Ecto neural progenitor cell (in vitro differentiated cells): ENCODE measurements around the gene THOC2.
"Not testable (repeated sequence)": the region's sequence is repeated elsewhere in the genome, so short reads cannot be mapped to it uniquely, and the experiment has no call there.

ENCODE experiments used
- DNase-seq: peaks from one replicate; pipeline ENCODE4 v3.0.0-alpha.2; 2018; ENCODE audit warnings: low spot score

Gene THOC2

DNA sequence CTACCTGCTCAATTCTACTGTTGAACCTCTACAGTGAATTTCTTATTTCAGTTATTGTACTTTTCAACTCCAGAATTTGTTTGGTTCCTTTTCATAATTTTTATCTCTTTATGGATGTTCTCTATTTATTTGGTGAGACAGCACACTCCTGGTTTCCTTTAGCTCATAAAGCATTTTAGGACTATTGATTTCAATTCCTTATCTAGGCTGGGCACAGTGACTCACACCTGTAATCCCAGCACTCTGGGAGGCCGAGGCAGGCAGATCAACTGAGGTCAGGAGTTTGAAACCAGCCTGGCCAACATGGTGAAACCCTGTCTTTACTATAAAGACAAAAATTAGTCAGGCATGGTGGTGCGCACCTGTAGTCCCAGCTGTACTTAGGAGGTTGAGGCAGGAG lies 57.7 kb downstream of the THOC2 start:
- DNase-seq: no peak

GRCh38 chrX:123673813-123674212 lies 59.0 kb downstream of the THOC2 start:
- DNase-seq: no peak

DNA sequence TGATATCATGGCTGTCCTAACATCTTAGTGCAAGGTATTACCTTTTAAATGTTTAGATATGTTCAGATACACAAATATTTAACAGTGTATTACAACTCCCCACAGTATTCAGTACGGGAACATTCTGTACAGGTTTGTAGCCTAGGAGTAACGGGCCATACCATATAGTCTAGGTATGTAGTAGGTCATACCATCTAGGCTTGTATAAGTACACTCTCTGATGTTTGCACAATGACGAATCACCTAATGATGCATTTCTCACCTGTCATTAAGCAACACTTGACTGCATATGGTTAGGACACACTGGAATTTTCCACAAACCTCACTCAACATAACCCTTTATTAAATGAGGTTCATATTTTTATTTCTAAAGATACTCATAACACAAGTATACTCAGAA lies 67.7 kb downstream of the THOC2 start:
- DNase-seq: no peak

DNA sequence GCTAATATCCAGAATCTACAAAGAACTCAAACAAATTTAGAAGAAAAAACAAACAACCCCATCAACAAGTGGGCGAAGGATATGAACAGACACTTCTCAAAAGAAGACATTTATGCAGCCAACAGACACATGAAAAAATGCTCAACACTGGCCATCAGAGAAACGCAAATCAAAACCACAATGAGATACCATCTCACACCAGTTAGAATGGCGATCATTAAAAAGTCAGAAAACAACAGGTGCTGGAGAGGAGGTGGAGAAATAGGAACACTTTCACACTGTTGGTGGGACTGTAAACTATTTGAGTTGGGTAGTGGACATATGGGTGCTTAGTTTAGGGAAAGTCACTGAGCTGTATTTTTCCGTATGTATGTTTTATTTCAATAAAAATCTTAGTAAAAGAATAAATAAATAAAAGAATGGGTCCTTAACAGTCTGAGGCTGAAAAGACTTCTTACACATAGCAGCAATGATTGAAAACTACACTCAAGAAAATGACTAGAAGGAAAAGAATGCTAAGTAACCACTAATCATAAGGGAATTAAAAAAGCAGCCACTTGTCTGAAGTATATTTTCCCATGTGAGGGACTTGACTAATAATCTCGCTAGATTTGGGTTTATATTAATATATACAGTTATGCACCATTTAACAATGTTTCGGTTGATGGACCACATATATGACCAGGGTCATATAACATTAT lies 68.2 kb downstream of the THOC2 start:
- not testable (repeated sequence) for DNase-seq

- DNase-seq: not testable (repeated sequence)
Measured at GRCh38 chrX:123663720-123664119, 69.1 kb downstream of the THOC2 start.

DNA sequence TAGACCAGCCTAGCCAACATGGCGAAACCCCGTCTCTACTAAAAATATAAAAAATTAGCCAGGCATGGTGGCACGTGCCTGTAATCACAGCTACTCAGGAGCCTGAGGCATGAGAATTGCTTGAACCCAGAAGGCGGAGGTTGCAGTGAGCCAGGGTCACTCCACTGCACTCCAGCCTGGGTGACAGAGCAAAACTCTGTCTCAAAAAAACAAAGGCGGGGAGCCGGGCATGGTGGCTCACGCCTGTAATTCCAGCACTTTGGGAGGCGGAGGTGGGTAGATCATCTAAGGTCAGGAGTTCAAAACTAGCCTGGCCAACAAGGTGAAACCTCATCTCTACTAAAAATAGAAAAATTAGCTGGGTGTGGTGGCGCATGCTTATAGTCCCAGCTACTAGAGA lies 76.3 kb downstream of the THOC2 start:
- DNase-seq: not testable (repeated sequence)

GRCh38 chrX:123648811-123649181 lies 84.1 kb downstream of the THOC2 start:
- DNase-seq: not testable (repeated sequence)

DNA sequence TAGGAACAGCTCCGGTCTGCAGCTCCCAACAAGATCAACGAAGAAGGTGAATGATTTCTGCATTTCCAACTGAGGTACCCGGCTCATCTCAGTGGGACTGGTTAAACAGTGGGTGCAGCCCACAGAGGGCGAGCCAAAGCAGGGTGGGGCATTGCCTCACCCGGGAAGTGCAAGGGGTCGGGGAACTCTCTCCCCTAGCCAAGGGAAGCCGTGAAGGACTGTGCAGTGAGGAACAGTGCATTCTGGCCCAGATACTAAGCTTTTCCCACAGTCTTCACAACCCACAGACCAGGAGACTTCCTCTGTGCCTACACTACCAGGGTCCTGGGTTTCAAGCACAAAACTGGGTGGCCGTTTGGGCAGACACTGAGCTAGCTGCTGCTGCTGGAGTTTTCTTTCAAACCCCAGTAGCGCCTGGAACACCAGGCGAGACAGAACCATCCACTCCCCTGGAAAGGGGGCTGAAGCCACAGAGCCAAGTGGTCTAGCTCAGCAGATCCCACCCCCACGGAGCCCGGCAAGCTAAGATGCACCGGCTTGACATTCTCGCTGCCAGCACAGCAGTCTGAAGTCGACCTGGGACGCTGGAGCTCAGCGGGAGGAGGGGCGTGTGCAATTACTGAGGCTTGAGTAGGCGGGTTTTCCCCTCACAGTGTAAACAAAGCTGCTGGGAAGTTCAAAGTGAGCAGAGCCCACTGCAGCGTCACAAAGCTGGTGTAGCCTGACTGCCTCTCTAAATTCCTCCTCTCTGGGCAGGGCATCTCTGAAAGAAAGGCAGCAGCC lies 84.6 kb downstream of the THOC2 start:
- peak; percentile 64 for DNase-seq

DNA sequence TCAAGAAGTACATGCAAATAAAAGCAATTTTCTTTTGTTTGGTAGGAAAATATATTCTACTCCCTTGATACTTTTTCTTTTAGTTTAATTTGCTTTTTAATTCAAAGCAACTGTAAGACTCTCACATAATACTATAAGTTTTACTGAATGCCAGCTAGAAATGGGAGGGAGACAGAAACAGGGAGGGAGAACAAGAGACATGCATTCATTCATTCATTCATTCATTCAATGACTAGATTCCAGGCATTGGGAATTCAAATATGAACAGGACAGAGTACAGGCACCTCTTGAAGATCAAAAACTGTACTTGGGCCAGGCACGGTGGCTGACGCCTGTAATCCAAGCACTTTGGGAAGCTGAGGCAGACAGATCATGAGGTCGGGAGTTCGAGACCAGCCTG lies 85.6 kb downstream of the THOC2 start:
- no peak for DNase-seq

DNA sequence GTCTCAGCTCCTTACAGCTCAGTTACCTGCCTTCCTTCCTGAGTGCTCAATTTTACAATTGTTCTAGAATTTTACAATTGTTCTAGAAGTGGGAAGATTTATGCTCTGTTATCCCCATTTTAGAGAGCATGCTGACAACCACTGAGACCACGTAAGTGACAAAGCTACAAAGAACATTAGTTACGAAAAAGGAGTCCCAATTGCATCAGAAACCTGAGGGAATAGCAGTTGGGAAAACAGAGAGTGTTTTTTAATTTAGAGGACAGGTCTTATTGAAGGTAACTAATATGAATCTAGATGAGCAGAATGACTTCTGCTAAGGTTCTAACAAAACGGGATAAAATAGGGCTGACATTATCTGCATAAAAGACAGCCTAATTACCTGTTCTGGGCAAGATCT lies 103.3 kb downstream of the THOC2 start:
- DNase-seq: no peak

DNA sequence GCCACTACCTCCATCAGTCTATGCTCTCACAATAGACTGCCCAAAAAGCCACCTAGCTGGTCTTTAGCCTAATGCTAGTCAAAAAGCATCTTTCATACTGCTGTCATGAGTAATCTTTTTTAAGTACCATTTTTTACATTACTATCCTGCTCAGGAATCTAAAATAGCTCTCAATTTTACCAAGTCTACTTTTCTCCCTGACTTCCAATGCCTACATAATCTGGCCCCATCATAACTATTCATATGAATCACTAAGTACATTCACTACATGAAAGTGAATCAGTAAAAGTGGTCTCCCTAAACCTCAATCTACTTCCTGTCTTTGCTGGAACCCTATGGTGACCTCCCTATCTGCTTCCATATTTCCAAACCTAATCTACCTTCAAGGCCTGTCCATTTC lies 105.9 kb downstream of the THOC2 start:
- no peak for DNase-seq

DNA sequence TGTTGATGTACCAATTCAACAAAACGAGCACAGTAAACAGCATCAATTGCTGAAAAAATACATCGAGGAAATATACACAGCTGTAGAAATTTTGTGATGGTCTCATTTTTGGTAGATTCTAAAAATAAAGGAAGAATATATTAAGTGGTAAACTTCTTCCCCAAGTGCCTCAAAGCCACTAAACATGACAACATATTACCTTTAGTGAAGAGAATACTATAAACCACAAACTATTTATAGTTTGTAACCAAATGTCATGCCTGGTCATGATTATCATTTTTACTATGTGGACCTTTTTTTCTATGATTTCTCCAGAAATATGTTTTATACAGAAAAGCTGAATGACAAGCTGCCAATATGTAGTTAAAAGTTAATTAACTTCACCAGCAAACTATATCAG lies 106.9 kb downstream of the THOC2 start:
- DNase-seq: no peak

DNA sequence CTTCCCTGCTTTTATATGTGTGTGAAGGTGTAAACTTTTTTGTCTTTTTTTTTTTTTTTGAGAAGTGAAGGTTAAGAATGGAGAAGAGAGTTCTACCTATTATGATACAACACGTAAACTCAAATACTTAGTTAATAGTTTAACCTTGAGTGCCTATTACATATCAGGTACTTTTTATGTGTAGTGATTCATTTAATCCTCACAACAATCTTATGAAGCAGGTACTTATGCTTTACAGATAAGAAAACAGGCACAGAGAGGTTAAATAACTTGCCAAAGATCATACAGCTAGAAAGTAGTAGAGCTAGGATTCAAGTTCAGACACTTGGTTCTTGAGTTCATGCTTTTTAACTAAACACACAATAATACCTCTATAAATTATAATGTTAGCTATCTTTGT lies 107.4 kb downstream of the THOC2 start:
- DNase-seq: no peak

- no peak for DNase-seq
Measured at GRCh38 chrX:123617007-123617406, 115.8 kb downstream of the THOC2 start.

GRCh38 chrX:123610915-123611314 lies 121.9 kb downstream of the THOC2 start:
- DNase-seq: no peak

GRCh38 chrX:123607806-123608205 lies 125.0 kb downstream of the THOC2 start:
- no peak for DNase-seq

DNA sequence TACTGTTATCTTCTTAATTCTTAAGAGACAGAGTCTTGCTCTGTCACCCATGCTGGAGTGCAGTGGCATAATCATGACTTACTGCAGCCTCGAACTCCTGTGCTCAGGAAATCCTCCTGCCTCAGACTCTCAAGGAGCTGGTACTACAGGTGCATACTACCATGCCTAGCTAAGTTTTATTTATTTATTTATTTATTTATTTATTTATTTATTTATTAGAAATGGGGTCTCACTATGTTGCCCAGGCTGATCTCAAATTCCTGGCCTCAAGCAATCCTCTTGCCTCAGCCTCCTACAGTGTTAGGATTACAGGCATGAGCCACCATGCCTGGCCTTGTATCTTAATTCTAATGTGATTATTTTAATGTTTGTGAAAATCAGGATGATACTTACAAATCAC lies 125.6 kb downstream of the THOC2 start:
- no peak for DNase-seq

GRCh38 chrX:123603491-123603890 lies 129.4 kb downstream of the THOC2 start:
- no peak for DNase-seq

- DNase-seq: no peak
Measured at GRCh38 chrX:123601437-123601836, 131.4 kb downstream of the THOC2 start.

DNA sequence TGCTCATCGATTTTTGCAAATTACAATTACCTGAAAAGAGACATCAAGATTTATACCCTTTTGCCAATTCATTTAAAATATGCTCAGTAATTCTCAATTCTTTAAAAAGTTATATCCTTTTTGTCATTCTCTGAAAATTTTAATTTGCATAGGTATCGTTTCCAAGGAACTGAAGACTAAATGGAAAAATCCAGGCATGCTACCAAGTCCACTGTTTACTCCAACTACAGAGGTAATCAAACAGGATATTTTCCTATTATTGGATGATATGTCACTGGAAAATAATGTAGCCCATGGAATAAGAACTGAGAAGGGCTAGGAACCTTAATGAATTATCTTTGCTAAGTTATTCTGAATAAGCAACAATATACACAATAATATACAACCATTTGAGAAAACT lies 132.7 kb downstream of the THOC2 start:
- no peak for DNase-seq

DNA sequence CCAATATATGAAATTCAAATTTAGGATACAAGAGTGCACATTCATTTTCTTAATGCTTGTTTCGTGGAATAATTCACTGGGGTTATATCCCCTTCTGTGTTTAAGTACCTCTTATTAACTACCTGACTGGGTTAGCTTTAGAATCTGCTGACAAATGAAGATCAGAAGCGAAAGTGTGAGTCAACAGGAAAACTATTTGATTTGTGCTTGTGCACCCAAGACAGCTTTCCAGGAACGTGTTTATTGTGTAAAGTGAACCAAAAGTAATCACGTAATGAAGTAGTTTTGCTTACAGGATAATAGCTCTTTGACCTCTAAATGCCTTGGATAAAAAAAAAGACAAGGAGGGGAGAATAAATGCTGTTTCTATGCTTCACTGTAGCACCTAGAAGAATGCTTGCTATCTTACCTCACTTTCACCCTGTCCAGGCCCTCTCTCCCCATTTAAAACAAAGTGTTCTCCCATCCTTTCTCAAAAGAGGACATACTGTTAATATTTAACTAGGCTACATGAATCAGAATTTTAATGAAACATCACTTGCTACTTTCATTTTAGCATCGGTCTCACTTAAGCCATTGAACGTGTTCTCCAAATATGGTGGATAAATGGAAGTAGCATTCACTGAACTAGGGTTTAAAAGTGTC lies 141.9 kb downstream of the THOC2 start:
- DNase-seq: no peak

- no peak for DNase-seq
Measured at GRCh38 chrX:123588723-123589122, 144.1 kb downstream of the THOC2 start.

DNA sequence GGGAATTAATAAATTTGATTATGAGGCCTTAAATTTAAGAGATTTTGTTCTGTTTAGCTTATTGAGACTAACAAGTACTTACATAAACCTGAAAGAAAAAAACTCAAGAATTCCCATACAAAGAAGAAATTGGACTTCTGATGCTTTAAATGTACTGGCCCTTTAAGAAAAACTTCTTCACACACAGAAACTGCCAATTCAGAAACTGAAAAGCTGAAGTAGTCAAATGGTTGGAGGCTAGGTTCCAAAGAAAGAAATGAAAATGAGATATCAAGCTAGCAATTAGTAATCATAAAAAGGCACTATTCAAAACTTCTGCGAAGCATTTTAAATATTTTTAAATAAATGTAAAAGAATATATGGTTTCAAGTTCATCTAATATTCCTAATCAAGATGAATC lies 151.3 kb downstream of the THOC2 start:
- DNase-seq: no peak
